NCI-H1105 treated with DMSO at 0.1 percent for 48 hours (cell line): ENCODE measurements around the gene ZBTB34.

Source experiments
- DNase-seq: peaks from one replicate; lab custom pipeline; 2025; lab: John Stamatoyannopoulos, UW

Gene ZBTB34

DNA sequence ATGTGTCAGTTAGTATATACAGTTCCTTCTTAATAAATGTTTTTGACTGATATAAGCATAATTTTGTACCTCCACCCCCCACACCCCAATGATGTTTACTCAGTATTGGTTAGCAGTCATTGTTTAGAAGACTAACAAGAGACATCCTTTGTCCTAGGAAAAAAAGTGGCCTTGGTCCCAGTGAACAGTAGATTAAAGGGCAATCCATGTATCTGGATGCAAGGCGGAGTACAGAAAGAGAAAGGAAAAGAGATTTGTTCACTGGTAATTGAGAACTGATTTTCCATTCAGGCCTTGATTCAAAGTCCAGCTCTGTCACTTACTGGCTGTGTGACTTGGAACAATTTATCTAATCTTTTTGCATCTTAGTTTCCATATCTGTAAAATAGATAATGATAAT is 58.8 kb downstream of the ZBTB34 start:
- DNase-seq = no peak

DNA sequence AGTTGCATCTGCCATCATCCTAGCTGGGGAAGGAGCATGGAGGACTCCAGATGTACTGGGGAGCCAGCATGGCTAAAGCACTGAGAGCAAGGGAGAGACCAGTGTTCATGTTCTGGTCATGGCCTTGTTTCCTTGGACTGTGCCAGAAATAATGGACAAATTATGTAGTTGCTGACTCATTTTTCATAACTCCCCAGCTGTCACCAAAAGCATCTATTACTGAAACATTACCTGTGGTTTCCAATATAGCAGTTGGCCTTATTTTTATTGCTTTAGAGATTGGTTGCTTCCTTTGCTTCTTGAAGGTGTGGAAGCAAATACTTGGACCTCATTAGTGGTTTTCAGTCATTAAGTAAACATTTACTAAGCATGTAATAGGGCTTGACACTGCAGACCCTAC is 65.4 kb downstream of the ZBTB34 start:
- DNase-seq = no peak

DNA sequence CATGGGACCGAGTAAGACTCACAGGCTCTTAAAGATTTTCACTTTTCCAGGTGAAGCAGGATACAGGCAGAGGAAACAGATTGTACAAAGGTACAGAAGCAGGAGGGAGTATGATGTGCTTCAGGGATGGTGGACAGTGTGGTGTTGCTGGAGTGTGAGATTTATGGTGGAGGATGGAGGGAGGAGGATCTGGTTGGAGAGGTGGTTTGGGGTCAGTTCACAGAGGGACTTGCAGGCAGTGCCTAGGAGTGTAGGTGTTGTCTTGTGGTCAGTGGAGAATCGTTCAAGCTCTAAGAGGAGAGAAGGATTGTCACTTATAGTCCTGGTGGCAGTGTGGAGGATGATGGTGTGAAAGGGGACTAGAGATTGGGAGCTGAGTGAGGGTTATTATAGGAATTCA is 65.9 kb downstream of the ZBTB34 start:
- DNase-seq = no peak

DNA sequence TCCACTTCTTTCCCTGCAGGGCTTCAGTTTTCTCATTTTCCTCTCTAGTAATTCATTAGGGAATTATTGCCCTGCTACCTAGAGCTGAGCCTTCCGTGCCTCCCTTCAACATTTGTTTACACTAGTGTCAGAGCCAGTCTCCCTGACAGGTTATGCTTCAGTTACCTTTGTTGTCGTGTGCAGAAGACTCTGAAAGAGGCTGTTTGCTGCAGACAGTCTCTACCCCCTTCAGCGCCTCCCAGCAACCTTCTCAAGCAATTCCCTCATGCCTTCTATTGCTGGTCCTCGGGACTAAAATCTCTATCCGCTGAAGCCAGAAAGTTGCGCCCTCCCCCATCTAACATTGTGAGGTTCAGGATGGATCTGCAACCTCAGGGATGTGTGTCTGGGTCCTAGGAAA is 67.0 kb downstream of the ZBTB34 start:
- no peak for DNase-seq

DNA sequence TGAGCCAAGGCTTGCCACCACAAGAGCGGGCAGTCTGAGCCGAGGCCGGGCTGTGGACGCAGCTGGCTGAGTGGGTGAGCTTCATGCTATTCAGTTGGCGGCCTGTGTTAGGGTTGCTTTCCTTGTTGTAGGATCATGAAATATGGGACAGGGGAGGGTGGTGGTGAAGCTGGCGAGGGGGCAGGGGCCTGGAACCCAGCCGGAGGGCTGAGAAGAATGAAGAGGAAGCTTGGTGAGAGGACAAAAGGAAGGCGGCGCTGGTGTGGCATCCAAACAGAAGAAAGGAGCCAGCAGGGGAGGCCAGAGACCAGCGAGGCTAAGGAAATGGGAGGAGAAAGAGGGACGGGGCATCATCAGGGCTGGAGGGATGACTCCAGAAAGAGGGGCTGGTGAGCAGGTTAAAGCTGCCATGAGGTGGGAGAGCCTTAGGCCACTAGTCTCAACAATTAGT is 72.5 kb downstream of the ZBTB34 start:
- no peak for DNase-seq

DNA sequence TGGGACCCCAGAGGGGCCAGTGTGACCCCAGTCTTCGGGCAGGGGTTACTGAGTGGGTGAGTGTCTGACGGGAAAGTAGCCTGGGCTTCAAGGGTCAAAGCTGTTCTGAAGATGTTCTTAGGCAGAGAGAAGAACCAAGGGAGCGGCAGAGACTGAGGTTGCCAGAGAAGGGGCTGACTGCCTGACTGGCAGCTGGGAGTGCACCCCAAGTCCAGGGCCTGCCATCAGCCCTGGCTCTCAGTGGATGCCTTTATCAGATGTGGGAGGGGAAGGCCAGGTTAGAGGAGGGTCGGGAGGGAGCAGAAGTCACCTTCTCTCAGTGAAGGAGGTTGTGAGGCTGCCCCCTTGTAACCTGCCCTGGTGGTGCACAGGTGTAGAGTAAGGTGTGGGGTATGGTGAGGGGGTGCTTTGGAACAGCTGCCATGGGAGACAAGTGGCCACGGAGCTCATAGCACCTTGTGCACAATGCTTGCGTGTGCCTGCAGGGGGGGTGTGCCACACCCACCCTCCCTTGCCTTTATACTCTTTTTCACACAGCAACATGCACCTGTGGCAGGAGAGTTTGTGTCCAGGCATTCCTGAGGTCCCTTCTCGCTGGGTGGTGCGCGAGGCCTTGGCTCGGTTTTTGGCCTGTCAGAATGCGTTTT is 73.0 kb downstream of the ZBTB34 start:
- DNase-seq = no peak

DNA sequence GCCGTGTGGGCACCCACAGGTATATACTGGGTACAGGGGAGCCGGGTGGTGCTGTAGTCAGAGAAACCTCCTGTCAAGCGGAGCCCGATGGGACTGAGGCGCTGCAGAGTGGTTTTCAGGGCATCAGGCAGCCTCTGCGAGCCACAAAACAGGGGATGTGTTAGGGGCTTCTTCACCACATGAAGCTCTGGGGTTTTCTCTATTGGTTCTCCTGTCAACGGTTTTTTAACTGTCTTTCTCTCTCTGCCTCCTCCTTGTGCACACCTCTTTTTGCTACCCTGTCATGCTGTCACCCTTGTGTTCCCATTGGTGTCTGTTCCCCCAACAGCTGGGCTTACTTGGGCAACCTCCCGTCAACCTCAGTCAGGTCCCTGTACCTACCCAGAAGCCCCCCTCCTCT is 74.0 kb downstream of the ZBTB34 start:
- no peak for DNase-seq
